K562 (cell line): ENCODE data around the gene OR2V1. TPM values are rescaled to one million over a fixed set of nuclear protein-coding genes. Genes with fewer than 3 reads are reported as not detected.
A peak's percentile ranks its signal among the peaks of the same experiment; 100 is the strongest.

Experiments
- ATF6 ChIP-seq: sonication (generic); formaldehyde crosslinking; IDR thresholded peaks from 2 replicates; pipeline ENCODE4 v1.4.0; 2020; ENCODE audit warnings: mild to moderate bottlenecking, missing genetic modification reagents
- CC2D1A ChIP-seq: fragments of 450-650 bp; IDR thresholded peaks from 2 replicates; pipeline ENCODE4 v1.6.1; 2017; ENCODE audit warnings: mild to moderate bottlenecking
- GATAD2B ChIP-seq: fragments of 450-650 bp; IDR thresholded peaks from 2 replicates; pipeline ENCODE4 v1.6.1; 2017; ENCODE audit warnings: mild to moderate bottlenecking, borderline replicate concordance
- HLTF ChIP-seq: fragments of 450-650 bp; IDR thresholded peaks from 2 replicates; pipeline ENCODE4 v1.6.1; 2016
- ILF3 ChIP-seq: fragments of 450-650 bp; IDR thresholded peaks from 2 replicates; pipeline ENCODE4 v1.6.1; 2018; ENCODE audit warnings: antibody characterized with exemption, mild to moderate bottlenecking, moderate library complexity, borderline replicate concordance
- NCOA4 ChIP-seq: fragments of 450-650 bp; IDR thresholded peaks from 2 replicates; pipeline ENCODE4 v1.6.1; 2018; ENCODE audit warnings: mild to moderate bottlenecking; ENCODE audit not compliant: partially characterized antibody
- NCOR1 ChIP-seq: fragments of 450-650 bp; IDR thresholded peaks from 2 replicates; pipeline ENCODE4 v1.6.1; 2016; ENCODE audit warnings: mild to moderate bottlenecking, moderate library complexity
- PATZ1 ChIP-seq: fragments of 250-450 bp; sonication (Bioruptor Pico); IDR thresholded peaks from 2 replicates; pipeline ENCODE4 v1.5.0; 2020; ENCODE audit warnings: mild to moderate bottlenecking, borderline replicate concordance
- PHB ChIP-seq: fragments of 250-450 bp; sonication (Bioruptor Pico); IDR thresholded peaks from 2 replicates; pipeline ENCODE4 v1.5.0; 2021
- RNF219 ChIP-seq: fragments of 250-450 bp; sonication (Bioruptor Pico); IDR thresholded peaks from 2 replicates; pipeline ENCODE4 v1.5.0; 2022; ENCODE audit warnings: mild to moderate bottlenecking
- TOE1 ChIP-seq, 2 experiments: fragments of 450-650 bp in 1 of 2; sonication (generic) in 1 of 2; formaldehyde crosslinking in 1 of 2; IDR thresholded peaks; 2 replicates each; pipeline versions ENCODE4 v1.7.1 to v1.8.0; 2016 to 2022; ENCODE audit warnings: borderline replicate concordance in 2 of 2, mild to moderate bottlenecking in 2 of 2, antibody characterized with exemption in 1 of 2, inconsistent platforms in 1 of 2, low read depth in 1 of 2, missing genetic modification reagents in 1 of 2, moderate library complexity in 1 of 2
- ZBTB1 ChIP-seq: sonication (generic); formaldehyde crosslinking; IDR thresholded peaks from 2 replicates; pipeline ENCODE4 v1.8.1; 2023; ENCODE audit warnings: missing genetic modification reagents, low read depth, mild to moderate bottlenecking, borderline replicate concordance
- ZBTB26 ChIP-seq: fragments of 450-650 bp; formaldehyde crosslinking; IDR thresholded peaks from 2 replicates; pipeline ENCODE4 v1.4.0; 2022; ENCODE audit warnings: missing genetic modification characterization
- ZNF212 ChIP-seq: fragments of 450-650 bp; formaldehyde crosslinking; IDR thresholded peaks from 2 replicates; pipeline ENCODE4 v1.4.0; 2020; ENCODE audit warnings: mild to moderate bottlenecking
- polyA plus RNA-seq, 8 experiments: library from polyadenylated mRNA; depleted of rRNA in 4 of 8; stranded (reverse) in 5 of 8; unstranded in 3 of 8; fragments of >200 nt; fragmentation: Nextera tagmentation in 2 of 8; fragmentation: Illumina TruSeq in 1 of 8; extraction: Ambion mirVana in 2 of 8; extraction: Trizol in 1 of 8; gene quantifications; 2 replicates each; pipeline versions ENCODE4 v1.2.1 to v1.2.3, GENCODE V29; 2011 to 2014; ENCODE audit warnings: inconsistent platforms in 1 of 8, missing spikeins in 1 of 8
- total RNA-seq, 7 experiments: library from RNA; depleted of rRNA in 6 of 7; stranded (reverse); fragments of >200 nt in 6 of 7; fragmentation: Illumina TruSeq in 2 of 7; extraction: Trizol in 2 of 7; gene quantifications; 2 replicates each; pipeline versions ENCODE4 v1.2.1 to v1.2.3, GENCODE V29; 2011 to 2021; ENCODE audit warnings: low replicate concordance in 1 of 7

The OR2V1 gene
- total and polyA plus RNA-seq, 9 of the 15 experiments (the other 6 are each of a cell fraction or from before 2014, with no cell fraction given) = 0.04 to 0.28 (median 0.15) TPM; not detected in 5

- TF ChIP-seq RNF219 (no peak), TOE1 (IDR thresholded peaks at IDR 0.05; ENCODE audit: borderline replicate concordance) (peak; percentile 59; the same call in 1 of the 2 replicates), TOE1 (CRISPR knock-in tag; IDR thresholded peaks at IDR 0.05; ENCODE audit: borderline replicate concordance, low read depth) (no peak), PHB (CRISPR knock-in tag) (no peak), NCOA4 (no peak), PATZ1 (CRISPR knock-in tag) (no peak), NCOR1 (no peak), ATF6 (no peak), ZNF212 (CRISPR knock-in tag) (no peak), HLTF (peak; percentile 78; the same call in 1 of the 2 replicates), GATAD2B (no peak), ILF3 (no peak), ZBTB26 (peak; percentile 80; the same call in 1 of the 2 replicates), ZBTB1 (CRISPR knock-in tag) (no peak), CC2D1A (peak; percentile 51; the same call in 1 of the 2 replicates)
These were observed 32.6 kb upstream of the OR2V1 start (continued) for GRCh38 chr5:181163487-181164075.
